ENCODE measurements around the gene MAGI2. TPM values are rescaled to one million over a fixed set of nuclear protein-coding genes. Genes with fewer than 3 reads are reported as not detected.

Gene MAGI2
- total RNA-seq, 1 donor: 18.8 TPM

DNA sequence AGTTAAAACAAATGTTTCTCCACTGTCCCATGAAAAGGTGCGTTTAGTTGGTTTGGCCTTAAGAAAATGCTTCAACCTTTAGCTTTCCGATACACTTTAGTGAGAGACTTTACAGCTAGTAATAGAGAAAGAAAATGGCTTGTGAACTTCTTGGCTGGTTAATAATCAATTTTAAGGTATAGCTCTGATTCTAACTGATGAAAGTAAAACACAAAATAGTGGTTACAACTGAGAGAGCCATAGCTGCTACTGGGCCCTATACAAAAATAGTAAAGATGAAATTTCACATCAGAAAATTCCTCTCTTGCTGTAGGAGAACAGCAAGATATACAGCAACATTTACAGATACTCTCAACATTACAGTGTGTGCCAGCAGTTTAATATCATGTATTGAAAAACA lies 1283.5 kb downstream of the MAGI2 start:
- no peaks in the 10 kb centered on the region for H3K27me3 ChIP-seq (ENCODE audit: insufficient read depth, low read length)

DNA sequence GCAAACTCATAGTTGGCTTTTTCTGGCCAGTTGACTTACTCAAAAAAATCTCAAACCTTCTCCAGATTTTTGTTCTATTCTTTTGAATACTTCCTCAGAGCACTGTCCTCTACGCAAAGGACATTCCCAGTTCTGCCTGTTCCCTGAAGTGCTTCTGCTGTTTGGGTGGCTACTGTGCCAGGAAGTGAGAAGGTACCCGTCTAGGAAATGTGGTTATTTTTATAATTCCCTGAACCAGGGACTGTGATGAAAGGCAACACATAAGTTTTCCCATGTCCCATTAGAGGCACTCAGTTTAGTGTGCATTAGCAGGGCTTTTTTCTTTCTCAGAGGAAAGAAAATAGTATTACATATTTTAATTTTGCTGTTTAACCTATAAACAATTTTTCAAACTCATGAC lies 1284.6 kb downstream of the MAGI2 start:
- Histone ChIP-seq H3K27me3 (ENCODE audit: insufficient read depth, low read length) (no peaks in the 10 kb centered on the region), H3K4me2 (ENCODE audit: insufficient read depth, low read length) (no peak overlapping the region), H3K79me2 (ENCODE audit: insufficient read depth, low read length) (no peaks in the 10 kb centered on the region), H2AFZ (ENCODE audit: low read length) (no peak overlapping the region), H3K27ac (ENCODE audit: low read depth, low read length) (no peak overlapping the region), H3K9me3 (ENCODE audit: low read depth, low read length) (no peaks in the 10 kb centered on the region), H4K20me1 (ENCODE audit: insufficient read depth, low read length) (no peaks in the 10 kb centered on the region), H3K36me3 (ENCODE audit: insufficient read depth, low read length) (no peaks in the 10 kb centered on the region), H3K4me3 (ENCODE audit: insufficient read depth, low read length) (no peak overlapping the region), H3K4me1 (ENCODE audit: insufficient read depth, low read length) (no peaks in the 10 kb centered on the region)
- no peak for DNase-seq (ENCODE audit: insufficient read length, low spot score, missing footprints)
- TF ChIP-seq, protein P1, sequence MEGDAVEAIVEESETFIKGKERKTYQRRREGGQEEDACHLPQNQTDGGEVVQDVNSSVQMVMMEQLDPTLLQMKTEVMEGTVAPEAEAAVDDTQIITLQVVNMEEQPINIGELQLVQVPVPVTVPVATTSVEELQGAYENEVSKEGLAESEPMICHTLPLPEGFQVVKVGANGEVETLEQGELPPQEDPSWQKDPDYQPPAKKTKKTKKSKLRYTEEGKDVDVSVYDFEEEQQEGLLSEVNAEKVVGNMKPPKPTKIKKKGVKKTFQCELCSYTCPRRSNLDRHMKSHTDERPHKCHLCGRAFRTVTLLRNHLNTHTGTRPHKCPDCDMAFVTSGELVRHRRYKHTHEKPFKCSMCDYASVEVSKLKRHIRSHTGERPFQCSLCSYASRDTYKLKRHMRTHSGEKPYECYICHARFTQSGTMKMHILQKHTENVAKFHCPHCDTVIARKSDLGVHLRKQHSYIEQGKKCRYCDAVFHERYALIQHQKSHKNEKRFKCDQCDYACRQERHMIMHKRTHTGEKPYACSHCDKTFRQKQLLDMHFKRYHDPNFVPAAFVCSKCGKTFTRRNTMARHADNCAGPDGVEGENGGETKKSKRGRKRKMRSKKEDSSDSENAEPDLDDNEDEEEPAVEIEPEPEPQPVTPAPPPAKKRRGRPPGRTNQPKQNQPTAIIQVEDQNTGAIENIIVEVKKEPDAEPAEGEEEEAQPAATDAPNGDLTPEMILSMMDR (IDR thresholded peaks at IDR 0.05; ENCODE audit: extremely low read depth, low read depth, low read length): no peak

More for the DNA sequence above, 1283.5 kb downstream of the MAGI2 start:
- no peak overlapping the region for H3K4me3 ChIP-seq (ENCODE audit: insufficient read depth, low read length)
- H3K4me2 ChIP-seq (ENCODE audit: insufficient read depth, low read length): no peak overlapping the region
- H3K4me1 ChIP-seq (ENCODE audit: insufficient read depth, low read length): no peaks in the 10 kb centered on the region
- H2AFZ ChIP-seq (ENCODE audit: low read length): no peak overlapping the region
- no peak for DNase-seq (ENCODE audit: insufficient read length, low spot score, missing footprints)
- no peaks in the 10 kb centered on the region for H3K79me2 ChIP-seq (ENCODE audit: insufficient read depth, low read length)
- H3K36me3 ChIP-seq (ENCODE audit: insufficient read depth, low read length): no peaks in the 10 kb centered on the region
- no peaks in the 10 kb centered on the region for H4K20me1 ChIP-seq (ENCODE audit: insufficient read depth, low read length)
- no peak overlapping the region for H3K27ac ChIP-seq (ENCODE audit: low read depth, low read length)
- no peaks in the 10 kb centered on the region for H3K9me3 ChIP-seq (ENCODE audit: low read depth, low read length)
- TF ChIP-seq, protein P1 (IDR thresholded peaks at IDR 0.05; ENCODE audit: extremely low read depth, low read depth, low read length): no peak

- H3K4me2 ChIP-seq (ENCODE audit: insufficient read depth, low read length): no peak overlapping the region
- TF ChIP-seq, protein P1 (IDR thresholded peaks at IDR 0.05; ENCODE audit: extremely low read depth, low read depth, low read length): no peak
- no peaks in the 10 kb centered on the region for H3K79me2 ChIP-seq (ENCODE audit: insufficient read depth, low read length)
Measured at GRCh38 chr7:78167860-78168259, 1285.6 kb downstream of the MAGI2 start.

DNA sequence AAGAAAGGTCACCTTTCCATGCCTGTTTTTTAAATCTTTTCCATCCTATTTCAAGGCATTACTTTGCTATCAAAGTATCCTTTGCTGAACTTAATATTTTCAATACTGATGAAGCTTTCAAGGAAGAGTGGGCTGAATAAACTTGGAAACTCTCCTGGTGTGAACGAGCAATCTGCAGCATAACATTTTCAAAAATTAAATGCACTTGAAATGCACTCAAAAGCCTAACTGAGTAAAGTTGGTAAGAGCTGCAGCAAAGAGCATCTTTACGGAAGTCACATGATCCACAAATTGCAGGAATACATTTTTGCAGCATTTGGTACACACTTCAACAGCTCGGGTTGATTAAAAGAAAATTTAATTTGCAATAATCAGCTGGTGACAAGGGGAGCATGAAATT lies 1287.6 kb downstream of the MAGI2 start:
- no peak overlapping the region for H3K4me2 ChIP-seq (ENCODE audit: insufficient read depth, low read length)
- no peak overlapping the region for H3K4me3 ChIP-seq (ENCODE audit: insufficient read depth, low read length)
- H3K27me3 ChIP-seq (ENCODE audit: insufficient read depth, low read length): no peaks in the 10 kb centered on the region
- no peak overlapping the region for H3K27ac ChIP-seq (ENCODE audit: low read depth, low read length)
- no peak overlapping the region for H2AFZ ChIP-seq (ENCODE audit: low read length)
- H3K4me1 ChIP-seq (ENCODE audit: insufficient read depth, low read length): no peaks in the 10 kb centered on the region
- no peaks in the 10 kb centered on the region for H4K20me1 ChIP-seq (ENCODE audit: insufficient read depth, low read length)
- no peaks in the 10 kb centered on the region for H3K9me3 ChIP-seq (ENCODE audit: low read depth, low read length)
- TF ChIP-seq, protein P1 (IDR thresholded peaks at IDR 0.05; ENCODE audit: extremely low read depth, low read depth, low read length): no peak
- no peaks in the 10 kb centered on the region for H3K36me3 ChIP-seq (ENCODE audit: insufficient read depth, low read length)
- H3K79me2 ChIP-seq (ENCODE audit: insufficient read depth, low read length): no peaks in the 10 kb centered on the region
- no peak for DNase-seq (ENCODE audit: insufficient read length, low spot score, missing footprints)

More at GRCh38 chr7:78167860-78168259, 1285.6 kb downstream of the MAGI2 start:
- H3K36me3 ChIP-seq (ENCODE audit: insufficient read depth, low read length): no peaks in the 10 kb centered on the region
- no peak overlapping the region for H3K4me3 ChIP-seq (ENCODE audit: insufficient read depth, low read length)
- no peak for DNase-seq (ENCODE audit: insufficient read length, low spot score, missing footprints)
- no peaks in the 10 kb centered on the region for H3K4me1 ChIP-seq (ENCODE audit: insufficient read depth, low read length)
- no peaks in the 10 kb centered on the region for H3K27me3 ChIP-seq (ENCODE audit: insufficient read depth, low read length)
- no peak overlapping the region for H3K27ac ChIP-seq (ENCODE audit: low read depth, low read length)
- no peaks in the 10 kb centered on the region for H4K20me1 ChIP-seq (ENCODE audit: insufficient read depth, low read length)
- H2AFZ ChIP-seq (ENCODE audit: low read length): no peak overlapping the region
- no peaks in the 10 kb centered on the region for H3K9me3 ChIP-seq (ENCODE audit: low read depth, low read length)

Data from osteoblast (primary cell).